HepG2 (cell line): Measurements from ENCODE around the gene ITSN2. TPM values are rescaled to one million over a fixed set of nuclear protein-coding genes. Genes with fewer than 3 reads are reported as not detected.

ENCODE experiments used
- polyA plus RNA-seq, 8 experiments: library from polyadenylated mRNA; depleted of rRNA in 3 of 8; stranded (reverse) in 7 of 8; unstranded in 1 of 8; fragments of >200 nt; fragmentation: Illumina TruSeq in 4 of 8; extraction: Trizol in 4 of 8; gene quantifications; 2 replicates each; pipeline versions ENCODE4 v1.2.1 to v1.2.3, GENCODE V29; 2011 to 2016; ENCODE audit warnings: low read depth in 4 of 8, missing spikeins in 1 of 8, mixed read lengths in 1 of 8; ENCODE audit not compliant: insufficient read depth in 1 of 8
- small RNA-seq, 3 experiments: library from RNA; depleted of rRNA; stranded (forward); fragments of <200 nt; gene quantifications; one replicate each; pipeline ENCODE3, GENCODE V24; 2012; ENCODE audit warnings: low read depth in 2 of 3, low replicate concordance in 1 of 3; ENCODE audit not compliant: insufficient read length in 3 of 3, insufficient read depth in 2 of 3
- total RNA-seq, 5 experiments: library from RNA; depleted of rRNA; stranded (reverse); fragments of >200 nt; fragmentation: Illumina TruSeq; extraction: Trizol; gene quantifications; 2 replicates each; pipeline ENCODE4 v1.2.3, GENCODE V29; 2016; ENCODE audit warnings: low read depth in 1 of 5

The ITSN2 gene
- total and polyA plus RNA-seq, 2 of the 13 experiments (the other 11 are each of a cell fraction or from before 2014, with no cell fraction given) = 26.0 to 26.6 TPM

Small RNAs within 50 kb of the gene (small RNA-seq; reads per million reads assigned to genes)
- gene HMGN2P20 = 0 reads per million in 3 experiments
- gene RF00602 = 0 reads per million in 3 experiments

Other genes with a start within 250 kb of the ITSN2 start
- gene PFN4, start 237.2 kb downstream of the ITSN2 start, total RNA-seq (2016; rRNA removed; fragmentation: Illumina TruSeq; extraction: Trizol) = 0.20 TPM in 1 of 2 replicates, not detected in the other
- 0.12 TPM in 1 of 2 replicates, not detected in the other for gene PFN4, start 237.2 kb downstream of the ITSN2 start, polyA plus RNA-seq (2011; rRNA removed)
- 0.45 and 1.1 TPM in 2 replicates for gene FAM228B, start 237.1 kb downstream of the ITSN2 start, total RNA-seq (2016; rRNA removed; fragmentation: Illumina TruSeq; extraction: Trizol)
- gene FAM228B, start 237.1 kb downstream of the ITSN2 start, polyA plus RNA-seq (2011; rRNA removed) = 0.79 and 0.99 TPM in 2 replicates
- gene FAM228A, start 185.5 kb downstream of the ITSN2 start, total RNA-seq (2016; rRNA removed; fragmentation: Illumina TruSeq; extraction: Trizol) = not detected in 2 replicates
- not detected in 2 replicates for gene FAM228A, start 185.5 kb downstream of the ITSN2 start, polyA plus RNA-seq (2011; rRNA removed)
- 10.0 and 10.5 TPM in 2 replicates for gene NCOA1, start 130.7 kb upstream of the ITSN2 start, total RNA-seq (2016; rRNA removed; fragmentation: Illumina TruSeq; extraction: Trizol)
- 10.4 and 12.0 TPM in 2 replicates for gene NCOA1, start 130.7 kb upstream of the ITSN2 start, polyA plus RNA-seq (2011; rRNA removed)